Suprapubic skin (tissue), 4 donors: Measurements from ENCODE around the gene ZSCAN29.

ENCODE experiments used
- CTCF ChIP-seq, 2 donors: fragments of 200-600 bp in 1 of 2; fragments of 450-650 bp in 1 of 2; sonication (generic) in 1 of 2; IDR thresholded peaks; one replicate each; pipeline ENCODE4 v1.5.1; 2016 to 2019; ENCODE audit warnings: antibody characterized with exemption in 2 of 2, mild to moderate bottlenecking in 1 of 2, moderate library complexity in 1 of 2
- EP300 ChIP-seq: sonication (generic); formaldehyde crosslinking; IDR thresholded peaks from one replicate; pipeline ENCODE4 v1.6.1; 2017; ENCODE audit warnings: antibody characterized with exemption
- POLR2A ChIP-seq, 2 donors: fragments of 450-650 bp; IDR thresholded peaks; one replicate each; pipeline ENCODE4 v1.6.1; 2017; ENCODE audit warnings: antibody characterized with exemption in 2 of 2, mild to moderate bottlenecking in 2 of 2, moderate library complexity in 2 of 2
- POLR2AphosphoS5 ChIP-seq, 3 donors: sonication (generic); formaldehyde crosslinking; IDR thresholded peaks; one replicate each; pipeline ENCODE4 v1.6.1; 2017; ENCODE audit warnings: antibody characterized with exemption in 3 of 3

GRCh38 chr15:43403616-43404015 lies 32.8 kb upstream of the ZSCAN29 start:
- no peak for TF ChIP-seq CTCF (IDR thresholded peaks at IDR 0.05)
- no peak for TF ChIP-seq POLR2AphosphoS5 (IDR thresholded peaks at IDR 0.05)
- TF ChIP-seq POLR2A (IDR thresholded peaks at IDR 0.05): no peak
- TF ChIP-seq EP300: no peak
